A673 (cell line): ENCODE data around the gene GPR39. TPM values are rescaled to one million over a fixed set of nuclear protein-coding genes. Genes with fewer than 3 reads are reported as not detected.

Source experiments
- BruUV-seq: library from RNA; stranded (reverse); fragments of 400-500 nt; replicated peaks from 2 replicates; lab custom pipeline; 2021; lab: Mats Ljungman, UMichigan
- CTCF ChIA-PET: fragments of 300-600 bp; sonication (Branson Sonifier 250); formaldehyde crosslinking; loops from one replicate; lab custom pipeline; 2022; ENCODE audit warnings: antibody characterized with exemption; lab: Charles Lee
- POLR2A ChIA-PET: fragments of 300-600 bp; sonication (Branson Sonifier 250); formaldehyde crosslinking; loops from one replicate; lab custom pipeline; 2022; ENCODE audit warnings: antibody characterized with exemption; ENCODE audit not compliant: low non-redundant PET; lab: Charles Lee
- DNase-seq: peaks from one replicate; pipeline ENCODE4 v3.0.0-alpha.2; 2015; ENCODE audit warnings: low spot score
- H3K27ac ChIP-seq: fragments of 200-600 bp; sonication (generic); 2 replicates; pipeline ENCODE4 v1.5.1; 2016; ENCODE audit warnings: mixed run types, low read depth, mild to moderate bottlenecking, mixed read lengths, antibody characterized with exemption, low read length; ENCODE audit not compliant: poor library complexity, severe bottlenecking
- H3K27me3 ChIP-seq: fragments of 200-600 bp; sonication (generic); replicated peaks from 2 replicates; pipeline ENCODE4 v1.6.1; 2017; ENCODE audit warnings: mixed run types, low read depth, mild to moderate bottlenecking, mixed read lengths, antibody characterized with exemption, low read length; ENCODE audit not compliant: insufficient read depth, poor library complexity
- H3K36me3 ChIP-seq: fragments of 200-600 bp; sonication (generic); 2 replicates; pipeline ENCODE4 v1.6.1; 2016; ENCODE audit warnings: mixed run types, mild to moderate bottlenecking, mixed read lengths, antibody characterized with exemption, low read length; ENCODE audit not compliant: insufficient read depth, poor library complexity, severe bottlenecking
- H3K4me1 ChIP-seq: fragments of 200-600 bp; sonication (generic); 2 replicates; pipeline ENCODE4 v1.6.1; 2017; ENCODE audit warnings: mixed run types, mild to moderate bottlenecking, mixed read lengths, antibody characterized with exemption, low read length; ENCODE audit not compliant: insufficient read depth, poor library complexity, severe bottlenecking
- H3K4me3 ChIP-seq: fragments of 200-600 bp; sonication (generic); 2 replicates; pipeline ENCODE4 v1.5.1; 2016; ENCODE audit warnings: low read depth, mixed run types, mild to moderate bottlenecking, mixed read lengths, low read length; ENCODE audit not compliant: poor library complexity, severe bottlenecking
- H3K9me3 ChIP-seq: fragments of 200-600 bp; sonication (generic); 2 replicates; pipeline ENCODE4 v1.6.1; 2016; ENCODE audit warnings: mixed run types, low read depth, mild to moderate bottlenecking, mixed read lengths, antibody characterized with exemption, low read length; ENCODE audit not compliant: poor library complexity, severe bottlenecking
- EZH2 ChIP-seq: fragments of 200-600 bp; sonication (generic); IDR thresholded peaks from 2 replicates; pipeline ENCODE4 v1.6.1; 2017; ENCODE audit warnings: borderline replicate concordance, low read depth, mild to moderate bottlenecking, mixed read lengths, antibody characterized with exemption, low read length; ENCODE audit not compliant: poor library complexity, severe bottlenecking
- intact Hi-C: fragments of 100-400 bp; cut with micrococcal nuclease; formaldehyde crosslinking; loops from one replicate; pipeline ENCODE4 v1.10.0; 2022; ENCODE audit not compliant: unreplicated experiment
- total RNA-seq: library from RNA; stranded (reverse); gene quantifications from 2 replicates; pipeline ENCODE4 v1.2.3, GENCODE V29; 2021
- TF ChIP-seq, protein P1 (sequence below): fragments of 300-800, 200-600 bp; sonication (generic); conservative IDR thresholded peaks from 2 replicates; pipeline ENCODE4 v1.5.1; 2017; ENCODE audit warnings: low read depth, mild to moderate bottlenecking, antibody characterized with exemption, low read length, moderate library complexity, mixed read lengths

The GPR39 gene
- total RNA-seq, 1 experiment from 2014 or later, result 3.6 TPM

DNA sequence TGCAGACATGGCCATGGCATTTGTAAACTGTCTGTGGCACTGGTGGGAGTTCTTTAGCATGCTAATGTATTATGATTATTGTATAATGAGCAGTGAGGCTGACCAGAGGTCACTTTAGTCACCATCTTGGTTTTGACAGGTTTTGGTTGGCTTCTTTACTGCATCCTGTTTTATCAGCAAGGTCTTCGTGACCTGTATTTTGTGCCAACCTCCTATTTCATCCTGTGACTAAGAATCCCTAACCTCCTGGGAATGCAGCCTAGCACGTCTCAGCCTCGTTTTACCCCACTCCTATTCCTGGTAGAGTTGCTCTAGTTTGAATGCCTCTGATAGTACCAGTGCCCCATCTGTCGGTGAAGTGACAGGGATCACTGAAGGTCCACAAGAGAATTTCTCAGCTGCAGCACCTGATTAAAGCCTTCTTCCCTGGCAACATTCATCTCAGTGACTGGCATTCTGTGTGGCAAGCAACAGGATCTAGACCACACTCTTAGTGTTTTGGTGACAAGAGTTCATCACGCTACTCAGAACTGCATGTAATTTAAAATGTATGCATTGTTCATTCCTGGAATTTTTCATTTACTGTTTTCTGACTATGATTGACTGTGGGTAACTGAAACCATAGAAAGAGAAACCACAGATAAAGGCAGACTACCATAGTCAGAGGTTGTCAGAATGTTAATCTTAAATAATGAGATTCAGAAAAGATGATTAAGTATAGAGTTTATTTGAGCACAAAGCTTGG, 43.0 kb upstream of the GPR39 start:
- no peak for DNase-seq
- TF ChIP-seq EZH2, result no peak
- TF ChIP-seq, protein P1, sequence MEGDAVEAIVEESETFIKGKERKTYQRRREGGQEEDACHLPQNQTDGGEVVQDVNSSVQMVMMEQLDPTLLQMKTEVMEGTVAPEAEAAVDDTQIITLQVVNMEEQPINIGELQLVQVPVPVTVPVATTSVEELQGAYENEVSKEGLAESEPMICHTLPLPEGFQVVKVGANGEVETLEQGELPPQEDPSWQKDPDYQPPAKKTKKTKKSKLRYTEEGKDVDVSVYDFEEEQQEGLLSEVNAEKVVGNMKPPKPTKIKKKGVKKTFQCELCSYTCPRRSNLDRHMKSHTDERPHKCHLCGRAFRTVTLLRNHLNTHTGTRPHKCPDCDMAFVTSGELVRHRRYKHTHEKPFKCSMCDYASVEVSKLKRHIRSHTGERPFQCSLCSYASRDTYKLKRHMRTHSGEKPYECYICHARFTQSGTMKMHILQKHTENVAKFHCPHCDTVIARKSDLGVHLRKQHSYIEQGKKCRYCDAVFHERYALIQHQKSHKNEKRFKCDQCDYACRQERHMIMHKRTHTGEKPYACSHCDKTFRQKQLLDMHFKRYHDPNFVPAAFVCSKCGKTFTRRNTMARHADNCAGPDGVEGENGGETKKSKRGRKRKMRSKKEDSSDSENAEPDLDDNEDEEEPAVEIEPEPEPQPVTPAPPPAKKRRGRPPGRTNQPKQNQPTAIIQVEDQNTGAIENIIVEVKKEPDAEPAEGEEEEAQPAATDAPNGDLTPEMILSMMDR, result no peak
- peaks cover 8% of the 10 kb centered on the region for H3K9me3 ChIP-seq
- POLR2A ChIA-PET, result no interaction called here
- CTCF ChIA-PET, result no interaction called here
- no peaks in the 10 kb centered on the region for H3K27me3 ChIP-seq
- H3K36me3 ChIP-seq, result no peaks in the 10 kb centered on the region
- no peak overlapping the region for H3K27ac ChIP-seq
- intact Hi-C loops, result no loop called here
- no peaks in the 10 kb centered on the region for H3K4me1 ChIP-seq
- no TSS peak for BruUV-seq
- H3K4me3 ChIP-seq, result no peak overlapping the region

DNA sequence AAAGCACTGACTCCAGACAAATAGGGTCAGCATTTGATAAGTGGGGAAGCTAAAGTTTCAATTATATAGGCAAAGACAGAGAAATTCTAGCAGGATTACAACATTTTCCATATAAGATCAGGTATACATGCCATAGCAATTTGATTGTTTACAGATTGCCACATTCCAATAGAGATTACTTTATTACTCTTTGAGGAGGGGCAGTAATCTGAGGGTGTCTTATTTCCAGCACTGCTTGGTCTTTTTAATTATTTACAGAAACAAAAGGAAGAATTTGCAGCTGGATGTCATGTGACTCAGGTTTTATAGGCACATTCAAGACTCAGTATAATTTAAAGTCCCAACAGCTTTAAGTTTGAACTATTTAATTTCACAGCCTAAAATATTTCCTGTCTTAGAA, 42.5 kb upstream of the GPR39 start:
- Histone ChIP-seq H3K4me1 (no peaks in the 10 kb centered on the region), H3K9me3 (peaks cover 8% of the 10 kb centered on the region), H3K27ac (no peak overlapping the region), H3K36me3 (no peaks in the 10 kb centered on the region), H3K4me3 (no peak overlapping the region), H3K27me3 (no peaks in the 10 kb centered on the region)
- ChIA-PET POLR2A (no interaction called here), CTCF (no interaction called here)
- BruUV-seq, result no TSS peak
- intact Hi-C loops, result no loop called here
- DNase-seq, result no peak
- no peak for TF ChIP-seq EZH2
- TF ChIP-seq, protein P1, result no peak

DNA sequence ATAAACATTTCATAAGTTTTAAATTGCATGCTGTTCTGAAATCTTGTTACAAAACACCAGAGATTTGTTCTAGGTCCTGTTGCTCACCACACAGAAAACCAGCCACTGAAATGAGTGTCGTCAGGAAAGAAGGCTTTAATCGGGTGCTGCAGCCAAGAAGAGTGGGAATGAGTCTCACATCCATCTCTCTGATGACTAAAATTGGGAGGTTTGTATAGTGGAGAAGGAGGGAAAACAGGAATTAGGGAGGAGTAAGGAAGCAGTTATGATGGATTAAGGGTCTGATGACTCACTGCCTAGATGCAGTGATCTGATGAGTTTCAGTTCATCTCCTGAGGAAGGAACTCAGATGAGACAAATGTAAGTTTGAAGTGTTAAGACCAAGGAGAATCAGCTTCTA, 42.1 kb upstream of the GPR39 start:
- BruUV-seq, result no TSS peak
- intact Hi-C loops, result no loop called here
- Histone ChIP-seq H3K9me3 (peaks cover 8% of the 10 kb centered on the region), H3K27me3 (no peaks in the 10 kb centered on the region), H3K36me3 (no peaks in the 10 kb centered on the region), H3K4me3 (no peak overlapping the region), H3K4me1 (no peaks in the 10 kb centered on the region), H3K27ac (no peak overlapping the region)
- CTCF ChIA-PET, result no interaction called here
- POLR2A ChIA-PET, result no interaction called here
- peak; percentile 19 for DNase-seq
- TF ChIP-seq, protein P1, result no peak
- TF ChIP-seq EZH2, result no peak
